C4-2B (cell line): ENCODE data around the gene IQCM.

Experiments used
- ZFX ChIP-seq: fragments of 450-650 bp; IDR thresholded peaks from 2 replicates; pipeline ENCODE4 v1.6.1; 2017
- TF ChIP-seq, protein P1 (sequence below): fragments of 450-650 bp; conservative IDR thresholded peaks from 2 replicates; pipeline ENCODE4 v1.5.1; 2017; ENCODE audit warnings: mild to moderate bottlenecking

DNA sequence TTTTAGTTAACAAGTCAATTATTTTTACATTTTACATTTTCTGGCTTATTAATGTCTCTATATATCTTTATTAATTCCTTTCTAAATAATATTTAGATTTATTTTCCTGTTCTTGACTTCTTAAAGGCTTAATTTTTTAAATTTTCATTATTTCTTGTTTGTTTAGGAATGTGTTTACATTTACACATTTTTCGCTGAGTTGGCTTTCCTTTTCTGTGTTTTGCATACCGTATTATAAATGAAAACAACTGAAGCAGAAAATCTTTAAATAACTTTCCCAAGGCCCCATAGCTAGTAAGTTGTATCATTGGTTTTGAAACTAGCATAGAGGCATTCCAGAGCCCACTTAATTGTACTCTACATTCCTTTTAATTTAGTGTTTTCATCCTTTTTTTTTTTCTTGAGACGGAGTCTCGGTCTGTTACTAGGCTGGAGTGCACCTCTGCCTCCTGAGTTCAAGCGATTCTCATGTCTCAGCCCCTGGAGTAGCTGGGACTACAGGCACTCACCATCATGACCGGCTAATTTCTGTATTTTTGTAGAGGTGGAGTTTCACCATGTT is 261.6 kb downstream of the IQCM start:
- TF ChIP-seq, protein P1, sequence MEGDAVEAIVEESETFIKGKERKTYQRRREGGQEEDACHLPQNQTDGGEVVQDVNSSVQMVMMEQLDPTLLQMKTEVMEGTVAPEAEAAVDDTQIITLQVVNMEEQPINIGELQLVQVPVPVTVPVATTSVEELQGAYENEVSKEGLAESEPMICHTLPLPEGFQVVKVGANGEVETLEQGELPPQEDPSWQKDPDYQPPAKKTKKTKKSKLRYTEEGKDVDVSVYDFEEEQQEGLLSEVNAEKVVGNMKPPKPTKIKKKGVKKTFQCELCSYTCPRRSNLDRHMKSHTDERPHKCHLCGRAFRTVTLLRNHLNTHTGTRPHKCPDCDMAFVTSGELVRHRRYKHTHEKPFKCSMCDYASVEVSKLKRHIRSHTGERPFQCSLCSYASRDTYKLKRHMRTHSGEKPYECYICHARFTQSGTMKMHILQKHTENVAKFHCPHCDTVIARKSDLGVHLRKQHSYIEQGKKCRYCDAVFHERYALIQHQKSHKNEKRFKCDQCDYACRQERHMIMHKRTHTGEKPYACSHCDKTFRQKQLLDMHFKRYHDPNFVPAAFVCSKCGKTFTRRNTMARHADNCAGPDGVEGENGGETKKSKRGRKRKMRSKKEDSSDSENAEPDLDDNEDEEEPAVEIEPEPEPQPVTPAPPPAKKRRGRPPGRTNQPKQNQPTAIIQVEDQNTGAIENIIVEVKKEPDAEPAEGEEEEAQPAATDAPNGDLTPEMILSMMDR, result no peak
- TF ChIP-seq ZFX, result no peak
